ENCODE results near the gene EPN1.

Gene EPN1

DNA sequence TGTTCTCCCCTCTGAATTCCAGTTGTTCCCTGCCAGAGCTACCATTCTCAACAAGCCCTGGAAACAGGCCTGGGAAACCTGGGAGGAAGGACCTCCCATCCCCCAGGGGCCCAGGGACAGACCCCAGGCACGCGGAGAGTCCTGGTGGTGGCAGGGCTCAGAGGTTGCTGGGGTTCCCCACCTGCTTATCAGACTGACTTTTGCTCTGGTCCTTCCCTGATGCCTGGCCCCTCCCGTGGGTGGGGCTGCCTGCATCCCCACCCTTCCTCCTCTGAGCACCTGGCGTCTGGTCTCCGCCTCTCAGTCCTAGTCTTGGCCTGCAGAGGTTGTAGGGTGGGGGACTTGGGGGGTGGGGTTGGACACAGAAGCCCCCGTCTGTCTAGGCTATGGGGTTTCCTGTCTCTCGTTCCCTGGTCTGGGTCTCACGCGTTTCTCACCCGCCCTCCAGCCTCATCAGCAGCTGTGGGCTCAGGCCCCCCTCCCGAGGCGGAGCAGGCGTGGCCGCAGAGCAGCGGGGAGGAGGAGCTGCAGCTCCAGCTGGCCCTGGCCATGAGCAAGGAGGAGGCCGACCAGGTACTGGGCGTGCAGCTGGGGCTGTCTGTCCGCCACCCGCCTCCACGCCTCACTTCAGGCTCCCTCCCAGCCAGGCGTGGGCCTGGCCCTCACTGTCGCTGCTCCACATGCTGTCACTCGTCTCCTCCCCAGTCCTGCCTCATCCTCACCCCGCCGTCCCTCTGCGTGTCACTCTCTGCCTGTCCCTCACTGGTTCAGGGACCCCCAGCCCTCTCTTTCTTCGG is 13.6 kb downstream of the EPN1 start:
- no peak for TF ChIP-seq CTCF (IDR thresholded peaks at IDR 0.05)
- no peak overlapping the region for H3K27ac ChIP-seq
- peaks cover 43% of the 10 kb centered on the region for H3K79me2 ChIP-seq
- no peaks in the 10 kb centered on the region for H3K27me3 ChIP-seq (ENCODE audit: control insufficient read depth, insufficient read depth, low read length)
- H3K36me3 ChIP-seq (ENCODE audit: control insufficient read depth, insufficient read depth, low read length): no peaks in the 10 kb centered on the region
- H3K4me3 ChIP-seq (ENCODE audit: low read depth, low read length): no peak overlapping the region
- peaks cover 10% of the 10 kb centered on the region for H3K4me1 ChIP-seq
- no peak overlapping the region for H2AFZ ChIP-seq
- no peaks in the 10 kb centered on the region for H3K9me3 ChIP-seq (ENCODE audit: control insufficient read depth, low read length)
- H3K9ac ChIP-seq: no peak overlapping the region
- no peak overlapping the region for H3K4me2 ChIP-seq (ENCODE audit: low read length)

DNA sequence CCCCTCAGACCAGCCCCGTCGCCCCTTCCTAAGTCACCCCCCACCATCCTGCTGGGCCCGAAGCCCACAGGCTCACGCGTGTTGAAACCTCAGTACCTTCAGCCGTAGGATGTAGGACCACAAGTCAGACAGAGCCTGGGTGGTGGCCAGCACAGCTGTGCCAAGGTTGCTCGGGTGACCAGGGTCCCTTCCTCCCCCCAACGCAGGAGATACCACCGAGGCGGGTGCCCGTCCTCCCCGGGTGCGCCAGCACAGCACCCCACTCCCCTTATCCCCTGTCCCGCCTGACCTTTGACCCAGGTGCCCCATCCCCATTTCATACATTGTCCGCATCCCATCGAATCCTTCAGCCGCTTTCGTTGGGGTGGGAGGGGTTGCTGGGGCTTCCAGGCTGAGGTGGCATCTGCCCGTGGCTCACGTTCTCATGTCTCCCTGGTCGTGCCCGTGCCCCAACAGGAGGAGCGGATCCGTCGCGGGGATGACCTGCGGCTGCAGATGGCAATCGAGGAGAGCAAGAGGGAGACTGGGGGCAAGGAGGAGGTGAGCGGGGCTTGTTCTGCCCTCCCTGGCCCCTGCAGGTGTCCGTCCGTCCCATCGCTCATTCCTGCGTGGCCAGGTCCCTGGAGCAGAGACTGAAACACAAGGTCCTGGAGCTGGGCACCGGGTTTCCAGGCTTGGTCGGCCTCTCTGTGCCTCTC is 14.5 kb downstream of the EPN1 start:
- H2AFZ ChIP-seq: no peak overlapping the region
- no peak overlapping the region for H3K4me3 ChIP-seq (ENCODE audit: low read depth, low read length)
- no peak overlapping the region for H3K27ac ChIP-seq
- H3K79me2 ChIP-seq: peaks cover 33% of the 10 kb centered on the region
- H3K4me2 ChIP-seq (ENCODE audit: low read length): no peak overlapping the region
- H3K4me1 ChIP-seq: peaks cover 10% of the 10 kb centered on the region
- no peaks in the 10 kb centered on the region for H3K9me3 ChIP-seq (ENCODE audit: control insufficient read depth, low read length)
- H3K27me3 ChIP-seq (ENCODE audit: control insufficient read depth, insufficient read depth, low read length): no peaks in the 10 kb centered on the region
- no peaks in the 10 kb centered on the region for H3K36me3 ChIP-seq (ENCODE audit: control insufficient read depth, insufficient read depth, low read length)
- H3K9ac ChIP-seq: no peak overlapping the region
- TF ChIP-seq CTCF (IDR thresholded peaks at IDR 0.05): no peak

DNA sequence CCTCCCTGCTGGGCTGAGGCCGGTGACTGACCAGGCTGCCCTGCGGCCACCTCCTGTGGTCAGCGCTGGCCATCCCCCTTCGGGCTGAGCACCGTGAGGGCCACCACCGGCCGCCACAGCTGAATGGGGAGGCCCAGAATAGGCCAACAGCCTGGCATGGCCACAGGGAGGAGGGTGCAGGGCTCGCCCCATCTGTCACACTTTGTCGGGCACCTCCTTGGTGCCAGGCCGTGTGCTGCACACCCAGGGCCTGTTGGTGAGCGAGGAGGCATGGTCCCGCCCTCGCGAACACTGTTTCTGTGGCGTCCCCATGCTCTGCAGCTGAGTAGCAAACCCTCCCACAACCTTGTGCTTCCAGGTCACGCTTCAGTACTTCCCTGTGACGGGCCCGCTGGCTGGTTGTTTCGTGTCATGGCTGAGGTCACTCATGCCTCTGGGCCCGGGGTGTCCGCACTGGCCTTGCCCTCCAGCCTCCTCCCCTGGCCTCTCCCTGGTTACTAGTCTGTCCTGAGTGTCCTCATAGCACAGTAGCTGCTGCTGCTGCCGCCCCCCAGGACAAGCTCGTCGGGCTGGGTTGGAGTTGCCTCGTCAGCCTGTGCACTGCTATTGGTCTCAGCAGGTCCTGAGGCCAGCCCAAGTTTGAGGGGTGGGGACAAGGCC is 15.2 kb downstream of the EPN1 start:
- Histone ChIP-seq H3K4me1 (peaks cover 10% of the 10 kb centered on the region), H3K4me3 (ENCODE audit: low read depth, low read length) (no peak overlapping the region), H3K9me3 (ENCODE audit: control insufficient read depth, low read length) (no peaks in the 10 kb centered on the region), H2AFZ (no peak overlapping the region), H3K27me3 (ENCODE audit: control insufficient read depth, insufficient read depth, low read length) (no peaks in the 10 kb centered on the region), H3K79me2 (peaks cover 26% of the 10 kb centered on the region), H3K36me3 (ENCODE audit: control insufficient read depth, insufficient read depth, low read length) (no peaks in the 10 kb centered on the region), H3K4me2 (ENCODE audit: low read length) (no peak overlapping the region), H3K27ac (no peak overlapping the region), H3K9ac (no peak overlapping the region)
- no peak for TF ChIP-seq CTCF (IDR thresholded peaks at IDR 0.05)

- no peak overlapping the region for H3K27ac ChIP-seq
- H3K79me2 ChIP-seq: peaks cover 19% of the 10 kb centered on the region
- no peak for TF ChIP-seq CTCF (IDR thresholded peaks at IDR 0.05)
- no peak overlapping the region for H3K4me2 ChIP-seq (ENCODE audit: low read length)
- H3K27me3 ChIP-seq (ENCODE audit: control insufficient read depth, insufficient read depth, low read length): no peaks in the 10 kb centered on the region
- H2AFZ ChIP-seq: no peak overlapping the region
- no peak overlapping the region for H3K4me3 ChIP-seq (ENCODE audit: low read depth, low read length)
- H3K4me1 ChIP-seq: peaks cover 10% of the 10 kb centered on the region
- H3K9me3 ChIP-seq (ENCODE audit: control insufficient read depth, low read length): no peaks in the 10 kb centered on the region
- H3K36me3 ChIP-seq (ENCODE audit: control insufficient read depth, insufficient read depth, low read length): no peaks in the 10 kb centered on the region
- no peak overlapping the region for H3K9ac ChIP-seq
These were observed 15.9 kb downstream of the EPN1 start for GRCh38 chr19:55690769-55691545.

Data from parathyroid adenoma (tissue), 2 donors.